HUES6 (cell line): Measurements from ENCODE around the gene LEMD1.
"Not testable (repeated sequence)": the region's sequence is repeated elsewhere in the genome, so short reads cannot be mapped to it uniquely, and the experiment has no call there.

ENCODE experiments used
- H3K27ac ChIP-seq: 2 replicates; pipeline ENCODE4 v1.7.0; 2013; ENCODE audit warnings: low read depth, mild to moderate bottlenecking, low read length, inconsistent platforms
- H3K27me3 ChIP-seq: 2 replicates; pipeline ENCODE4 v1.6.1; 2013; ENCODE audit warnings: low read length; ENCODE audit not compliant: control insufficient read depth, insufficient read depth
- H3K36me3 ChIP-seq: 2 replicates; pipeline ENCODE4 v1.6.1; 2013; ENCODE audit warnings: low read length; ENCODE audit not compliant: control insufficient read depth, insufficient read depth
- H3K4me1 ChIP-seq: 2 replicates; pipeline ENCODE4 v1.6.1; 2013; ENCODE audit warnings: low read length; ENCODE audit not compliant: control insufficient read depth, insufficient read depth
- H3K4me3 ChIP-seq: 2 replicates; pipeline ENCODE4 v1.5.1; 2013; ENCODE audit warnings: low read depth, low read length
- H3K9ac ChIP-seq: one replicate; pipeline ENCODE4 v1.6.1; 2013; ENCODE audit warnings: mild to moderate bottlenecking, low read length
- H3K9me3 ChIP-seq: 2 replicates; pipeline ENCODE4 v1.6.1; 2013; ENCODE audit warnings: low read depth, low read length; ENCODE audit not compliant: control insufficient read depth, insufficient read depth

Gene LEMD1

DNA sequence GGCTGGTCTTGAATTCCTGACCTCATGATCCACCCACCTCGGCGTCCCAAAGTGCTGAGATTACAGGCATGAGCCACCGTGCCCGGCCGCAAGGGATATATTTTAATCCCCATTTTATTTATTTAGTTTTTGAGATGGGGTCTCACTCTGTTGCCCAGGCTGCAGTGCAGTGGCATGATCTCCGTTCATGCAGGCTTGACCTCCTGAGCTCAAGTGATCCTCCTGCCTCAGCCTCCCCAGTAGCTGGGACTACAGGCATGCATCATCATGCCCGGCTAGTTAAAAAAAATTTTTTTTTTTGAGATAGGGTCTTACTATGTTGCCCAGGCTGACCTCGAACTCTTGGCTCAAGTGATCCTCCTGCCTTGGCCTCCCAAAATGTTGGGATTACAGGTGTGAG is 56.8 kb downstream of the LEMD1 start:
- H3K9ac ChIP-seq, H3K4me3 ChIP-seq, H3K27me3 ChIP-seq, H3K27ac ChIP-seq, H3K9me3 ChIP-seq, H3K36me3 ChIP-seq: not testable (repeated sequence)
- peaks cover 13% of the 10 kb centered on the region; the same call in 1 of the 2 replicates for H3K4me1 ChIP-seq

DNA sequence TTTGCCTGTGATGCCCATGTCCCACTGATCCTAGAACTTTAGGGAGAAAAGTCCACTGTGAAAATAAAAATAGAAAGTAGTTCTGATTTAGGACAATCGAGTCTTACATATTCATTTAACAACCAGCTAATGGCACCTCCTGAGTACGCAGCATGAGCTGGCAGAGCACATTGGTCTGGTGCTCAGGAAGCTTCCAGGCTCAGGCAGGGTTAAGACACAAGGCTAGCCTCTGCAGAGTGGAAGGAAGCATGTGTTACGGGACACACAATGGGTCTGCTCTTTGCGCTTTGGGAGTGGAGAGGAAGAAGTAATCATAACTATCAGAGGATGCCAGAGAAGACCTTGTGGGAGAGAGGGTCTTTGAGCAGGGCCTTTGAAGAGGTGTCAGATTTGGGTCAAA is 61.0 kb downstream of the LEMD1 start:
- H3K9ac ChIP-seq: no peak overlapping the region
- H3K4me3 ChIP-seq: no peak overlapping the region
- no peaks in the 10 kb centered on the region for H3K36me3 ChIP-seq
- H3K27me3 ChIP-seq: no peaks in the 10 kb centered on the region
- peaks cover 23% of the 10 kb centered on the region for H3K4me1 ChIP-seq
- no peak overlapping the region for H3K27ac ChIP-seq
- no peaks in the 10 kb centered on the region for H3K9me3 ChIP-seq

DNA sequence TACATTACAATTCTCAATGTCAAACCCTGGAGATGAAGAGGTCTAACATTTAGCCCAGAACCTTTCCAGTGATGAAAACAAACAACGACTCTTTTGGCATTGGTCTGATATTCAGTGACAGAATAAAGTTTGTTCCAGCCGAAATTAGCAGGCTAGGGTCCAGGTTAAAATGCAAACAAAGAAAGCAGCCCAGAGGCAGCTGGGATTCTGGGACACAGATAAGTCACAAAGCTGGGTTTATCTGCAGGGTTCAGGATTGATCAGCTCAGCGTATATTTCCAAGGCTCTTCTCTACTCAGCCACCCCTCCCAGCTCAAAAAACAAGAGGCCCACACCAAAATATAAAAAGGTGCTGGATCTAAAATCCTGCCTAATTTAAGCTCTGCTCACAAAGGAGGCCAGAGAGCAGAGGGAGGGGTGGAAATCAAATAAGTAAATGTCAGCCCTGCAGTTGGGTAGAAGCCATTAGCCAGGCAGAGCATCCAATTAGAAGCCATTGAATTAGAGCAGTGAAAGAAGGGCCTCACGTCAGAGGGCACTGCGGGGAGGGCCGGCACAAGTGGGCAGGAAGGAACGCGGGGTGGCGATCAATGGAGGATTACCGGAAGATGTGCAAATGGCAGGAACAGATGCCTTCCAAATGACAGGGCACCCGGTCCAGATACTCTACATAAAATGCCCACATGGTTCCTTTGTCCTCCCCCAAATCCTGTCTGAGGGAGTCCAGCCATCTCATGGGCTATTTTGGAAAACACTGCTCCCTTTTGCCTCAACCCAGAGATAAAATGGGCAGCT is 61.9 kb downstream of the LEMD1 start:
- Histone ChIP-seq H3K9ac (no peak overlapping the region), H3K4me1 (peaks cover 28% of the 10 kb centered on the region), H3K27me3 (no peaks in the 10 kb centered on the region), H3K36me3 (no peaks in the 10 kb centered on the region), H3K4me3 (no peak overlapping the region), H3K27ac (no peak overlapping the region), H3K9me3 (no peaks in the 10 kb centered on the region)

DNA sequence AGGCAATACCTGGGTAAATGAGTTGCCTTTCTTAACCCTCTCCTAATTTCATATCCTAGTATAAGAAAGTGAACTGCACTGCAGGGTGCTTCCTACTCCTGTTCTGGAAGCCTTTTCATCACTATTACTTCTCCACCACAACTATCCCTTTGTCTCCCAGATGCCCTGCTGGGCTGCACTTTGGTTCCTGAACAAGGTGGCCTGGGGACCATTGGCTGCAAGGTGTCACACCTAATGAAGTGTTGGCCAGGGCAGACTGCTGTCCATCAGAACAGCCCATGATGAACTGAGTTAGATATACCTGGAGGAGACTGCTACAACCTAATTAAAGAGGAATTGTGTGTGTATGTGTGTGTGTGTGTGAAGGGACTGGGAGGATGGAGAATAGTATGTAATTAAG is 63.3 kb downstream of the LEMD1 start:
- H3K4me3 ChIP-seq: no peak overlapping the region
- no peaks in the 10 kb centered on the region for H3K27me3 ChIP-seq
- no peak overlapping the region for H3K27ac ChIP-seq
- H3K9ac ChIP-seq: no peak overlapping the region
- H3K4me1 ChIP-seq: peaks cover 40% of the 10 kb centered on the region
- H3K36me3 ChIP-seq: no peaks in the 10 kb centered on the region
- H3K9me3 ChIP-seq: no peaks in the 10 kb centered on the region

DNA sequence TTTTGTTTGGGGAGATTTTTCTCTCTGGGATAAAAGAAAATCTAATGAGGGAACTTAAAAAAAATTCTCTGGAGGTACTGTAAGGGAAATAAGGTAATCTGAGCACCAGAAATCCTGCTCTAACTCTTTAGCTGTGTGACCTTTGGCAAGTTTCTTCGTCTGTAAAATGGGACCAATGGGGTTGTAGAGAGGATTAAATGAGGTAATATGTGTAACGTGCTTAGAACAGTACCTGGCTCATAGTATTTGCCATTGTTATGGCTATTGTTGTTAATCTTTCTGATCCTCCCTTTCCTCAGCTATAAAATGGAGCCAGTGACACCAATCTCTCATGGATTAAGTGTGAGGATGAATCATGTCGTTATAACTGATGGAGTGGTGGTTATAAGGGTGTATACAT is 64.3 kb downstream of the LEMD1 start:
- Histone ChIP-seq H3K27me3 (no peaks in the 10 kb centered on the region), H3K4me3 (no peak overlapping the region), H3K36me3 (no peaks in the 10 kb centered on the region), H3K9me3 (no peaks in the 10 kb centered on the region), H3K9ac (no peak overlapping the region), H3K27ac (no peak overlapping the region), H3K4me1 (peaks cover 46% of the 10 kb centered on the region)

DNA sequence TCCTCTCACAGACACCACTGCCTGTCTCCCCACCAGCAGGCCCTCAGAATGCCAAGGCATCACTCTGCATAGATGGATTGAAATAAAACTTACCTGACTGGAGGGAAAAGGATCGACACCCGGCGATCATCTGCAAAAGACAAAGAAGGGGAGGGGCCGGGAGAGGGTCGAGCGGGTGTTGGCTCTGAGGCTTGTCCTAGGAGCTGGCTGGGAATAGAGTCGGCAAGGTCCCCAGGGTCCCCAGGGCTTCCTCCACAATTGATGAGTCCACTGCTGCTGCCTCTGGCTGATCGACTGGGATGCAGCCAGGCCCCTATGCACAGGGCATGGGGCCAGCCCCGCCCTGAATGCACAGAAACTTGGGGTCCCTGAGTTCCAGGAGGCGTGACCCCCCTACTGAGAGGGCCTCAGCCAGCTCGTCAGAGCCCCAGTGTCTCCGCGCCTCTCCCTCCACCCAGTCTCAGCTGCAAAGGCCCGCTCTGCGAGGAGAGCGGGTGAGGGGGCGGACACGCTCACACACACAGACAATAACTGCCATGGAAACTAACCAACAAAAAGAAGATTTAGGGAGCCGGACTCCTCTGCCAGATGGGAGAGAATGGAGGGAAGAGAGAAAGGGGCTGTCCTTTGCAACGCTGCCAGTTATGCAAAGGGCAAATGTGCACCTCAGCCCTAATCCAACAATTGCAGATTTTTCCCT is 65.3 kb downstream of the LEMD1 start, which contains the start of gene KLHDC8A:
KLHDC8A (minus strand) TSS at position 483 of the 700 bp plus-strand sequence. CDS start 13,318 bp downstream, outside the sequence.
- H3K9me3 ChIP-seq: no peaks in the 10 kb centered on the region
- no peaks in the 10 kb centered on the region for H3K27me3 ChIP-seq
- H3K4me3 ChIP-seq: no peak within 1 kb of the TSS
- H3K27ac ChIP-seq: no peak within 1 kb of the TSS
- peaks cover 53% of the 10 kb centered on the region for H3K4me1 ChIP-seq
- H3K36me3 ChIP-seq: no peaks in the 10 kb centered on the region
- no peak within 1 kb of the TSS for H3K9ac ChIP-seq

DNA sequence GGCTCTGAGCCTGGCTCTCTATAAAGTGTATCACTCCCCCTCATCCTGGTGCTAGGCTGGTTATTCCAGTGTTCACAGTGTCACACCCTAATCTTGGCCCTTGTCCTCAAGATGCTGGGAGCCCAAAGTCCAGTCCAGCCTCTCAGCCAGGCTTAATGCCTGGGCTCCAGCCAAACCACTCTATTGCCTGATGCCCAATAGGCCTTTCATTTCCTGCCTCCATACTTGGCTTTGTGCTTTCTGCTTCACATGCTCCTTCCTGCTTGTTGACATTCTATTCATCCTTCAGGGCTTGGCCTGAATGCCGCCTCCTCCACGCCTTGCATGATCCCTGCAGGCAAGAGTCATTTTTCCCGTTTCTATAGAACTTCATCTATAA is 66.8 kb downstream of the LEMD1 start:
- no peak overlapping the region for H3K9ac ChIP-seq
- no peaks in the 10 kb centered on the region for H3K27me3 ChIP-seq

DNA sequence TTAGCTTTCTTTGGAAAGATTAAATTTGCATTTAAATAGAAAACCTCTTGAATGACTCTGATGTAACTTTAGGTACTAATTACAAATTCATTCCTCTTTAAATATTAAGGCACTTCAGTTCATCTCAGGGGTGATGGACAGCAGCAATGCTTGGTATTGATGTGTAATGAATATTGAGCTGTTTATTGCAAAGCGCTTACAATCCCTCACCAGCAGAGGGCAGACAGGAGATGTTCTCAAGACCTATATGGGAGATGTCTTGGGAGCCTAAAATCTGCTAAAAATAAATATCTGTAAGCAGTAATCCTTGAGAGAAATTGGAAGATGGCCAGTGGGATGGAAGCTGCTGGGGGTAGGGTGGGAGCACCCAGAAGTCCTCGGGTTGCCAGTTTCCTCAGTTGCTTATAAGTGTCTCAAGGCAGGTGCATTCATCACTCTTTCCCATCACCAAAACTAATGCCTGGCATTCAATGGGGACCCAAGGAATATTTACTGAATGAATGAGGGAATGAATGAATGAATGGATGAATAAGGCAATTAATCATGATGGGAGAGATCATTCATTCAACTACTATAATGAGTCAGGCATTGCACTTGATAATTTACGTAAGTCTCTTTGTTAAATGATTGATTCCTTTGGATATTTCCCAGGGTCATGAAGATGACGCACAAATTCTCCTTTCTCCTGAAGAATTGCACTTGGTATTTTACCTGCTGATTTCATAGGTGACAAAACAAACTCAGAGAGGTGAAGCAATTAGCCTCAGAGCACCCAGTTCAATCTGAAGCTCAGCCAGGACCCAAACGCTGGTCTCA is 67.4 kb downstream of the LEMD1 start:
- Histone ChIP-seq H3K36me3 (no peaks in the 10 kb centered on the region), H3K27me3 (no peaks in the 10 kb centered on the region), H3K9ac (no peak overlapping the region), H3K27ac (no peak overlapping the region), H3K4me3 (no peak overlapping the region), H3K4me1 (peaks cover 66% of the 10 kb centered on the region), H3K9me3 (no peaks in the 10 kb centered on the region)

More for the DNA sequence above, 66.8 kb downstream of the LEMD1 start:
- Histone ChIP-seq H3K27ac (no peak overlapping the region), H3K36me3 (no peaks in the 10 kb centered on the region), H3K4me3 (no peak overlapping the region), H3K4me1 (peaks cover 62% of the 10 kb centered on the region), H3K9me3 (no peaks in the 10 kb centered on the region)

DNA sequence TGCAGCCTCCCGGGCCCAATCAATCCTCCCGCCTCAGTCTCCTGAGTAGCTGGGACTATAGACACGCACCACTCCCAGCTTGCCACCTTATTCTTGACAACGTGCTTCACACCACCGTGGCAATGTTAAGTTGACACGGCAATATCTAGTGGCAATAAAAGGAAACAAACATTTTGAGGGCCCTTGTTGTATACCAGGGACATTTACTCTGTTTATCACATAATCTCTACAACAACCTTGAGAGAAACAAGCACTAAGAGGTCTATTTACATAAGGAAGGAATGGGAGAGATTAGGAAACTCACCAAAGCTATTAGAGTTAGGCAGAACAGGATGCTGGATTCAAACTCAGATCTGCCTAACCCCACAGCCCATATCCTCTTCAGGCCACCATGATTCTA is 68.2 kb downstream of the LEMD1 start:
- H3K9me3 ChIP-seq: no peaks in the 10 kb centered on the region
- H3K27me3 ChIP-seq: no peaks in the 10 kb centered on the region
- no peak overlapping the region for H3K27ac ChIP-seq

DNA sequence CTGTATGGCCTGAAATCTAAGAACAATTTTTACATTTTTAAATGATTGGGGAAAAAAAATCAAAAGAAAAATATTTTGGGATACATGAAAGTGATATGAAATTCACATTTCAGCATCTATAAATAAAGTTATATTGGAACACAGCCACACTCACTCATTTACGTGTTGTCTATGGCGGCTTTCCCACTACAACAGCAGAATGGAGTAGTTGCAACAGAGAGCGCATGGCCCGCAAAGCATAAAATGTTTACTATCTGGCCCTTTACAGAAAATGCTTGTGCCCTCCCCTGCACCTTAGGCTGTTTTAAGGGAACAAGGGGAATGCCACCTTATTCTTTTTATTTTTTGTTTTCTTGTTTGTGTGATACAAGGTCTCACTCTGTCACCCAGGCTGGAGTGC is 68.7 kb downstream of the LEMD1 start:
- Histone ChIP-seq H3K4me3 (no peak overlapping the region), H3K4me1 (peaks cover 75% of the 10 kb centered on the region), H3K27me3 (no peaks in the 10 kb centered on the region), H3K9ac (no peak overlapping the region), H3K36me3 (no peaks in the 10 kb centered on the region), H3K9me3 (no peaks in the 10 kb centered on the region), H3K27ac (no peak overlapping the region)

More for the DNA sequence above, 68.2 kb downstream of the LEMD1 start:
- Histone ChIP-seq H3K4me1 (peaks cover 74% of the 10 kb centered on the region), H3K4me3 (no peak overlapping the region), H3K9ac (no peak overlapping the region), H3K36me3 (no peaks in the 10 kb centered on the region)
